Measurements from ENCODE around the gene C17orf100.
"Not testable (repeated sequence)": the region's sequence is repeated elsewhere in the genome, so short reads cannot be mapped to it uniquely, and the experiment has no call there.

C17orf100 gene

GRCh38 chr17:6641247-6641863, 10.2 kb upstream of the C17orf100 start:
- no peak for DNase-seq

- no peak for DNase-seq
Observed at GRCh38 chr17:6642592-6642991, 9.0 kb upstream of the C17orf100 start.

GRCh38 chr17:6643451-6644125, 8.0 kb upstream of the C17orf100 start:
- no peak for DNase-seq

GRCh38 chr17:6648181-6648580, 3.4 kb upstream of the C17orf100 start:
- no peak for DNase-seq

- DNase-seq: no peak
Observed at GRCh38 chr17:6651919-6652452, 424 bp downstream of the C17orf100 start.

- DNase-seq: no peak
Observed at GRCh38 chr17:6654841-6655731, 3.5 kb downstream of the C17orf100 start.

- not testable (repeated sequence) for DNase-seq
Observed at GRCh38 chr17:6655732-6656361, 4.3 kb downstream of the C17orf100 start.

- DNase-seq: peak; percentile 75
Observed at GRCh38 chr17:6656797-6657632, 5.5 kb downstream of the C17orf100 start.

GRCh38 chr17:6657633-6658287, 6.2 kb downstream of the C17orf100 start:
- DNase-seq: no peak

GRCh38 chr17:6658411-6658810, 6.8 kb downstream of the C17orf100 start:
- DNase-seq: not testable (repeated sequence)

GRCh38 chr17:6660101-6660500, 8.5 kb downstream of the C17orf100 start:
- DNase-seq: no peak

GRCh38 chr17:6660805-6661463, 9.4 kb downstream of the C17orf100 start:
- no peak for DNase-seq

- DNase-seq: no peak
Observed at GRCh38 chr17:6661464-6661848, 9.9 kb downstream of the C17orf100 start.

- DNase-seq: not testable (repeated sequence)
Observed at GRCh38 chr17:6663200-6663599, 11.6 kb downstream of the C17orf100 start.

- DNase-seq: peak; percentile 66
Observed at GRCh38 chr17:6666077-6666521, 14.5 kb downstream of the C17orf100 start.

GRCh38 chr17:6666557-6666956, 15.0 kb downstream of the C17orf100 start:
- DNase-seq: no peak

GRCh38 chr17:6667516-6667915, 16.0 kb downstream of the C17orf100 start:
- no peak for DNase-seq

GRCh38 chr17:6668219-6668618, 16.7 kb downstream of the C17orf100 start:
- DNase-seq: no peak

GRCh38 chr17:6668727-6669425, 17.3 kb downstream of the C17orf100 start:
- no peak for DNase-seq
